GM21786 (cell line): ENCODE measurements around the gene TEX48.
A peak's percentile ranks its signal among the peaks of the same experiment; 100 is the strongest.

Experiments used
- ATAC-seq: cut with Tn5 transposase; IDR thresholded peaks from one replicate; pipeline ENCODE4 v1.9.1; 2021; ENCODE audit not compliant: unreplicated experiment

Gene TEX48

GRCh38 chr9:114694146-114694545 lies 12.2 kb upstream of the TEX48 start:
- ATAC-seq = no peak

- ATAC-seq = no peak
These were observed 11.4 kb upstream of the TEX48 start for GRCh38 chr9:114693248-114693855.

- ATAC-seq = no peak
These were observed 9.9 kb upstream of the TEX48 start for GRCh38 chr9:114691956-114692295.

GRCh38 chr9:114691046-114691955 lies 9.3 kb upstream of the TEX48 start:
- ATAC-seq = peak; percentile 71

- no peak for ATAC-seq
These were observed 8.3 kb upstream of the TEX48 start for GRCh38 chr9:114690308-114690707.

GRCh38 chr9:114689813-114690212 lies 7.8 kb upstream of the TEX48 start:
- no peak for ATAC-seq

GRCh38 chr9:114688909-114689610 lies 7.1 kb upstream of the TEX48 start:
- no peak for ATAC-seq

GRCh38 chr9:114688379-114688778 lies 6.4 kb upstream of the TEX48 start:
- ATAC-seq = no peak

- no peak for ATAC-seq
These were observed 5.0 kb upstream of the TEX48 start for GRCh38 chr9:114687034-114687433.

- ATAC-seq = no peak
These were observed 4.0 kb upstream of the TEX48 start for GRCh38 chr9:114685951-114686350.

- no peak for ATAC-seq
These were observed 2.0 kb upstream of the TEX48 start for GRCh38 chr9:114684036-114684435.

GRCh38 chr9:114682846-114683245 lies 854 bp upstream of the TEX48 start:
- ATAC-seq = no peak

GRCh38 chr9:114680259-114681001 lies 1.6 kb downstream of the TEX48 start:
- no peak for ATAC-seq

GRCh38 chr9:114678795-114679194 lies 3.2 kb downstream of the TEX48 start:
- ATAC-seq = no peak

GRCh38 chr9:114678130-114678529 lies 3.9 kb downstream of the TEX48 start:
- no peak for ATAC-seq

- ATAC-seq = no peak
These were observed 4.6 kb downstream of the TEX48 start for GRCh38 chr9:114677418-114677817.

- ATAC-seq = no peak
These were observed 5.1 kb downstream of the TEX48 start for GRCh38 chr9:114676901-114677300.

GRCh38 chr9:114674798-114675540 lies 7.0 kb downstream of the TEX48 start:
- ATAC-seq = no peak

GRCh38 chr9:114674076-114674797 lies 7.8 kb downstream of the TEX48 start:
- ATAC-seq = no peak

GRCh38 chr9:114671605-114672004 lies 10.4 kb downstream of the TEX48 start:
- no peak for ATAC-seq
